HepG2 (cell line): ENCODE measurements around the gene SLC13A5. TPM values are rescaled to one million over a fixed set of nuclear protein-coding genes. Genes with fewer than 3 reads are reported as not detected.

ENCODE experiments used
- ASH2L ChIP-seq: fragments of 300-600, 200-600 bp; sonication (generic); IDR thresholded peaks from 2 replicates; pipeline ENCODE4 v1.7.0; 2017; ENCODE audit warnings: low read depth, mild to moderate bottlenecking, moderate library complexity, mixed read lengths, low read length; ENCODE audit not compliant: insufficient read length
- CBFB ChIP-seq: sonication (generic); formaldehyde crosslinking; IDR thresholded peaks from 2 replicates; pipeline ENCODE4 v1.4.0; 2020; ENCODE audit warnings: missing genetic modification reagents
- DRAP1 ChIP-seq: IDR thresholded peaks from 2 replicates; pipeline ENCODE4 v1.6.1; 2016; ENCODE audit warnings: missing genetic modification reagents, missing compliant biosample characterization
- ELF3 ChIP-seq: IDR thresholded peaks from 2 replicates; pipeline ENCODE4 v1.6.1; 2016; ENCODE audit warnings: missing genetic modification reagents, missing compliant biosample characterization
- GABPB1 ChIP-seq: IDR thresholded peaks from 2 replicates; pipeline ENCODE4 v1.6.1; 2016; ENCODE audit warnings: mild to moderate bottlenecking, missing genetic modification reagents, moderate library complexity, missing compliant biosample characterization
- GMEB1 ChIP-seq: sonication (generic); formaldehyde crosslinking; IDR thresholded peaks from 2 replicates; pipeline ENCODE4 v1.5.1; 2020; ENCODE audit warnings: missing genetic modification reagents, mild to moderate bottlenecking, borderline replicate concordance
- HMG20A ChIP-seq: IDR thresholded peaks from 2 replicates; pipeline ENCODE4 v1.6.1; 2016; ENCODE audit warnings: borderline replicate concordance
- HNF4G ChIP-seq, 2 experiments: sonication (generic) in 1 of 2; formaldehyde crosslinking in 1 of 2; IDR thresholded peaks; 2 replicates each; pipeline versions ENCODE4 v1.4.0 to v1.6.1; 2011 to 2020; ENCODE audit warnings: borderline replicate concordance in 2 of 2, low read depth in 2 of 2, mild to moderate bottlenecking in 2 of 2, low read length in 1 of 2, missing genetic modification reagents in 1 of 2, moderate library complexity in 1 of 2
- KDM6A ChIP-seq: IDR thresholded peaks from 2 replicates; pipeline ENCODE4 v1.6.1; 2016; ENCODE audit warnings: low read depth
- NCOR1 ChIP-seq: fragments of 200-600 bp; sonication (generic); IDR thresholded peaks from 2 replicates; pipeline ENCODE4 v1.7.0; 2017; ENCODE audit warnings: antibody characterized with exemption, low read length, borderline replicate concordance
- NR2C2 ChIP-seq: sonication (generic); formaldehyde crosslinking; IDR thresholded peaks from 2 replicates; pipeline ENCODE4 v1.4.0; 2020; ENCODE audit warnings: missing genetic modification reagents, mild to moderate bottlenecking, moderate library complexity, borderline replicate concordance
- NR2F6 ChIP-seq, 2 experiments: IDR thresholded peaks; 2 replicates each; pipeline ENCODE4 v1.6.1; 2016; ENCODE audit warnings: antibody characterized with exemption in 1 of 2, mild to moderate bottlenecking in 1 of 2
- PHF20 ChIP-seq: sonication (generic); formaldehyde crosslinking; IDR thresholded peaks from 2 replicates; pipeline ENCODE4 v1.5.0; 2020; ENCODE audit warnings: mild to moderate bottlenecking, missing genetic modification reagents
- RBM39 ChIP-seq: fragments of 200-400 bp; formaldehyde crosslinking; IDR thresholded peaks from one replicate; pipeline ENCODE4 v1.6.1; 2018; ENCODE audit warnings: antibody characterized with exemption, mild to moderate bottlenecking, low read depth, low read length; ENCODE audit not compliant: poor library complexity, severe bottlenecking
- RXRB ChIP-seq: IDR thresholded peaks from 2 replicates; pipeline ENCODE4 v1.6.1; 2016; ENCODE audit warnings: borderline replicate concordance, missing genetic modification reagents, missing compliant biosample characterization
- SAP130 ChIP-seq: IDR thresholded peaks from 2 replicates; pipeline ENCODE4 v1.6.1; 2016; ENCODE audit warnings: low read depth
- SIX1 ChIP-seq: sonication (generic); formaldehyde crosslinking; IDR thresholded peaks from 2 replicates; pipeline ENCODE4 v1.4.0; 2020; ENCODE audit warnings: missing genetic modification reagents, borderline replicate concordance
- ZBTB20 ChIP-seq: sonication (generic); formaldehyde crosslinking; IDR thresholded peaks from 2 replicates; pipeline ENCODE4 v1.8.1; 2023; ENCODE audit warnings: missing genetic modification reagents, low read depth, mild to moderate bottlenecking, borderline replicate concordance
- ZNF20 ChIP-seq: sonication (generic); formaldehyde crosslinking; IDR thresholded peaks from 2 replicates; pipeline ENCODE4 v1.4.0; 2020; ENCODE audit warnings: mild to moderate bottlenecking, moderate library complexity, missing genetic modification reagents
- ZNF276 ChIP-seq: sonication (generic); formaldehyde crosslinking; IDR thresholded peaks from 2 replicates; pipeline ENCODE4 v1.4.0; 2020; ENCODE audit warnings: mild to moderate bottlenecking, low read depth, missing genetic modification reagents
- ZNF33A ChIP-seq: sonication (generic); formaldehyde crosslinking; IDR thresholded peaks from 2 replicates; pipeline ENCODE4 v1.5.1; 2020; ENCODE audit warnings: missing genetic modification reagents, mild to moderate bottlenecking, moderate library complexity, borderline replicate concordance
- ZNF672 ChIP-seq: sonication (generic); formaldehyde crosslinking; IDR thresholded peaks from 2 replicates; pipeline ENCODE4 v1.8.1; 2022; ENCODE audit warnings: missing genetic modification reagents
- polyA plus RNA-seq, 8 experiments: library from polyadenylated mRNA; depleted of rRNA in 3 of 8; stranded (reverse) in 7 of 8; unstranded in 1 of 8; fragments of >200 nt; fragmentation: Illumina TruSeq in 4 of 8; extraction: Trizol in 4 of 8; gene quantifications; 2 replicates each; pipeline versions ENCODE4 v1.2.1 to v1.2.3, GENCODE V29; 2011 to 2016; ENCODE audit warnings: low read depth in 4 of 8, missing spikeins in 1 of 8, mixed read lengths in 1 of 8; ENCODE audit not compliant: insufficient read depth in 1 of 8
- total RNA-seq, 5 experiments: library from RNA; depleted of rRNA; stranded (reverse); fragments of >200 nt; fragmentation: Illumina TruSeq; extraction: Trizol; gene quantifications; 2 replicates each; pipeline ENCODE4 v1.2.3, GENCODE V29; 2016; ENCODE audit warnings: low read depth in 1 of 5

Gene SLC13A5
- total and polyA plus RNA-seq, 2 of the 13 experiments (the other 11 are each of a cell fraction or from before 2014, with no cell fraction given): 42.8 to 310 TPM

- TF ChIP-seq ASH2L (peak; percentile 29), ZNF20 (CRISPR knock-in tag) (no peak), PHF20 (0 out of 2 replicates have a peak, but pooled peaks have one; percentile 34), ZNF33A (CRISPR knock-in tag) (0 out of 2 replicates have a peak, but pooled peaks have one; percentile 48), KDM6A (CRISPR knock-in tag) (peak; percentile 48), CBFB (no peak), ZNF672 (CRISPR knock-in tag) (no peak), RBM39 (no peak), HMG20A (CRISPR knock-in tag) (peak; percentile 15; the same call in 1 of the 2 replicates), GMEB1 (CRISPR knock-in tag) (0 out of 2 replicates have a peak, but pooled peaks have one; percentile 30), DRAP1 (CRISPR knock-in tag) (peak; percentile 54), ZBTB20 (0 out of 2 replicates have a peak, but pooled peaks have one; percentile 43), NR2F6 (IDR thresholded peaks at IDR 0.05) (no peak), NR2F6 (CRISPR knock-in tag; IDR thresholded peaks at IDR 0.05) (0 out of 2 replicates have a peak, but pooled peaks have one; percentile 34), RXRB (CRISPR knock-in tag) (peak; percentile 63), SAP130 (CRISPR knock-in tag) (peak; percentile 63), ELF3 (peak; percentile 59; the same call in 1 of the 2 replicates), SIX1 (CRISPR knock-in tag) (0 out of 2 replicates have a peak, but pooled peaks have one; percentile 17), NR2C2 (CRISPR knock-in tag) (peak; percentile 44; the same call in 1 of the 2 replicates), ZNF276 (CRISPR knock-in tag) (no peak), GABPB1 (CRISPR knock-in tag) (peak; percentile 79), NCOR1 (peak; percentile 31; the same call in 1 of the 2 replicates), HNF4G (IDR thresholded peaks at IDR 0.05; ENCODE audit: borderline replicate concordance, low read depth, low read length) (peak; percentile 43; the same call in 1 of the 2 replicates), HNF4G (CRISPR knock-in tag; IDR thresholded peaks at IDR 0.05; ENCODE audit: borderline replicate concordance, low read depth) (no peak)
Observed at GRCh38 chr17:6752068-6752909, 39.1 kb upstream of the SLC13A5 start (continued).
